GM12891 (cell line): Measurements from ENCODE around the gene IGSF3.

ENCODE experiments used
- POLR2A ChIP-seq: IDR thresholded peaks from 2 replicates; pipeline ENCODE4 v1.6.1; 2011; ENCODE audit warnings: low read depth, low read length, control low read depth
- POLR2AphosphoS5 ChIP-seq: IDR thresholded peaks from 2 replicates; pipeline ENCODE4 v1.6.1; 2011; ENCODE audit warnings: low read depth, low read length, control low read depth
- POU2F2 ChIP-seq: IDR thresholded peaks from 2 replicates; pipeline ENCODE4 v1.6.1; 2011; ENCODE audit warnings: low read depth, mild to moderate bottlenecking, control low read depth, low read length, moderate library complexity
- TAF1 ChIP-seq: IDR thresholded peaks from 2 replicates; pipeline ENCODE4 v1.6.1; 2011; ENCODE audit warnings: low read depth, low read length, control low read depth

GRCh38 chr1:116624040-116624439 is 43.5 kb downstream of the IGSF3 start:
- TF ChIP-seq POLR2A, result no peak
- no peak for TF ChIP-seq TAF1
- no peak for TF ChIP-seq POLR2AphosphoS5
- no peak for TF ChIP-seq POU2F2
